Stimulated activated CD4-positive, alpha-beta T cell treated with anti-CD3 and anti-CD28 coated beads, Interleukin-4, amount 100 ng/mL, for 4 hours (primary cell): ENCODE data around the gene SMARCE1.

ENCODE experiments used
- DNase-seq, 2 experiments: peaks; one replicate each; pipeline ENCODE4 v3.0.0-alpha.2; 2020

The SMARCE1 gene

GRCh38 chr17:40577611-40578065 lies 70.0 kb downstream of the SMARCE1 start:
- DNase-seq = no peak

GRCh38 chr17:40576113-40576740 lies 71.4 kb downstream of the SMARCE1 start:
- DNase-seq = no peak
